ENCODE data around the gene ERICH6B.

Gene ERICH6B

DNA sequence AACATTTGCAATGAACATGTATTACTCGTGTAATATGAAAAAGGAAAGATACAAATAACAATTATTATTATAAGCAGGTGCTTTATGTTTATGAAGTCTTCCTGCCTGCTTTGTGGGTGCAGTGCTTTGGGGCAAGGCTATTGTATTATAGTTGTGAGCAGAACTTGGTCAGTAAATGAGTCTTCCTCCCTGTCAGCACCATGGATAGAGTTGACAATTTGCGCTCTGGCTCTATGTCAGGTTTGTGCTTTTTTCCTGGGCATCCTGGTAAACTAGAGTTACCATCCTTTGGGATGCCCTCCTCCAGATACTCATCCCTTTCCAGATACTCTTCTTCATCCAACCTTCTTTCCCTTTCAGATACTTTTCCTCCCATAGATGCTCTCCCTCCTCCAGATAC is 19.6 kb downstream of the ERICH6B start:
- H3K4me3 ChIP-seq (ENCODE audit: low read depth, low read length): no peak overlapping the region
- TF ChIP-seq, protein P1, sequence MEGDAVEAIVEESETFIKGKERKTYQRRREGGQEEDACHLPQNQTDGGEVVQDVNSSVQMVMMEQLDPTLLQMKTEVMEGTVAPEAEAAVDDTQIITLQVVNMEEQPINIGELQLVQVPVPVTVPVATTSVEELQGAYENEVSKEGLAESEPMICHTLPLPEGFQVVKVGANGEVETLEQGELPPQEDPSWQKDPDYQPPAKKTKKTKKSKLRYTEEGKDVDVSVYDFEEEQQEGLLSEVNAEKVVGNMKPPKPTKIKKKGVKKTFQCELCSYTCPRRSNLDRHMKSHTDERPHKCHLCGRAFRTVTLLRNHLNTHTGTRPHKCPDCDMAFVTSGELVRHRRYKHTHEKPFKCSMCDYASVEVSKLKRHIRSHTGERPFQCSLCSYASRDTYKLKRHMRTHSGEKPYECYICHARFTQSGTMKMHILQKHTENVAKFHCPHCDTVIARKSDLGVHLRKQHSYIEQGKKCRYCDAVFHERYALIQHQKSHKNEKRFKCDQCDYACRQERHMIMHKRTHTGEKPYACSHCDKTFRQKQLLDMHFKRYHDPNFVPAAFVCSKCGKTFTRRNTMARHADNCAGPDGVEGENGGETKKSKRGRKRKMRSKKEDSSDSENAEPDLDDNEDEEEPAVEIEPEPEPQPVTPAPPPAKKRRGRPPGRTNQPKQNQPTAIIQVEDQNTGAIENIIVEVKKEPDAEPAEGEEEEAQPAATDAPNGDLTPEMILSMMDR (IDR thresholded peaks at IDR 0.05; ENCODE audit: low read depth, low read length): no peak

DNA sequence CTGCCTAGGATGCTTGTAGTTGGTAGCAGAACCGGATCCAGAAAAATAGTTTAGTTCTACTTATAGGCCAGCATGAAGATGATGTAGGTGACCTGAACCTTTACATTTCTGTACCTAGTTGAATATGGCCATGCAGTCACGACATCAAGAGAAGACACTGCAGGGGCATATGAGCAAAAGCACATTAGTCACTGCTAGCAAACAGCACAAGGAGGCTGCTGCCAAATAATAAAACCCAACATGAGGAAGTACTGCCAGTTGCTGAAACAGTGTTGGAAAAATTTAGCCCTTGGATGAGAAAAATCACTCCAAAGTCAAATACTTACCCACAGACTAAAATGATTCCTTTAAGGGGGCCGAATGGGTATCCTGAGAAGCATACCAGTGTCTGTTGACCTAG is 20.8 kb downstream of the ERICH6B start:
- TF ChIP-seq, protein P1 (IDR thresholded peaks at IDR 0.05; ENCODE audit: low read depth, low read length): no peak
- no peak overlapping the region for H3K4me3 ChIP-seq (ENCODE audit: low read depth, low read length)

DNA sequence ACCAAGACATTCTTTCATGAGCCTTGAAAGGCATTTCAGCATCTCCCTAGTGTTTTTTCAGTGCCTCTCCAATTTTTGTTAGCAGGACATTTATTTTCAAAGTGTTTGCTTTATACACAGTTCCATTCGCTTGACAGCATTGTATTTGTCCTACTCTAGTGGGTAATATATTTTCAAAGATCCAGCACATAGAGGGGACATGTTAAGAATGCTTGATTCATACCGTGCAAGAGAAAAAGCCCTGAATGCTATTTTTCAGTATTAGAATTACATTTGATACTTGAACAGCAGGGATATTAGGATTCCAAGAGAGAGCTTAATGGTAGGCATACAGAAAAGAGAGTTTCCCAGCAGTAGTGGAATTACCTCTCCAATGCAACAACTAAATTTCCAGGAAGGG is 21.3 kb downstream of the ERICH6B start:
- no peak overlapping the region for H3K4me3 ChIP-seq (ENCODE audit: low read depth, low read length)
- TF ChIP-seq, protein P1 (IDR thresholded peaks at IDR 0.05; ENCODE audit: low read depth, low read length): no peak

DNA sequence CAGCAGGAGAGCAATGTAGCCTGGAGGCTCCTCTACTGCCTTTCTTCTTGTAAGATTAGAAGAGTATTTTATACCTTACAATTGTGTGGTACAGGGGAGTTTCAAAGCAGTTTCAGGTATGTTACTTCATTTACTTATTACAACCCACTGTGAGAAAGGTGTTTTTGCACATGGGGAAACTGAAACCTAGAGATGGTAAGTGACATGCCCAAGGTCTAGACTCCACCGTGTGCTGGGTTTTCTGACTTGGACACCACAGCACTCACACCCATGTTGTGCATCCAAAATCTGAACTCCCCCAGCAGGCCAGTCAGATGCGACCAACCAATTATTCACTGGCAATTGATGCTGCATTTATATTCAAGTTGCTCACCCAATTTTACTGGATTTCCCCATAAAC is 22.8 kb downstream of the ERICH6B start:
- TF ChIP-seq, protein P1 (IDR thresholded peaks at IDR 0.05; ENCODE audit: low read depth, low read length): no peak
- H3K4me3 ChIP-seq (ENCODE audit: low read depth, low read length): no peak overlapping the region

DNA sequence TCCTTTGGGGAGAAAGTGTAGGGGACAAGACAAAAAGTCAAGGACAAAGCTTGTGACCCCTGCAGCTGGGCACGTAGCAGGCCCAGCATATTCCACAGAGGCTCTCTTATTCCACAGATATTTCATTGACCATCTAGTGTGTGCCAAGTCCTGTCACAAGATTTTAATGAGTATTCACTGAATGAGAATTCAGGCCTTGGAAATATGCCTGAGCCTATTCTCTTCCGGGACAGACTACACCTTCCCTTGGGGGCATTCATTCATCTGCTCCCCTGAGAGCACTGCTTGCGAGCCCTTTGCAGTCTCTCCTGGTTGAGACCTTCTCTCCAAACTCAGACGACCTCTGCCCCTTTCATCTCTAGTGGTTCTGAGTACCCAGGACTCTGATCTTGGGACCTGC is 25.5 kb downstream of the ERICH6B start:
- TF ChIP-seq, protein P1 (IDR thresholded peaks at IDR 0.05; ENCODE audit: low read depth, low read length): no peak
- no peak overlapping the region for H3K4me3 ChIP-seq (ENCODE audit: low read depth, low read length)

DNA sequence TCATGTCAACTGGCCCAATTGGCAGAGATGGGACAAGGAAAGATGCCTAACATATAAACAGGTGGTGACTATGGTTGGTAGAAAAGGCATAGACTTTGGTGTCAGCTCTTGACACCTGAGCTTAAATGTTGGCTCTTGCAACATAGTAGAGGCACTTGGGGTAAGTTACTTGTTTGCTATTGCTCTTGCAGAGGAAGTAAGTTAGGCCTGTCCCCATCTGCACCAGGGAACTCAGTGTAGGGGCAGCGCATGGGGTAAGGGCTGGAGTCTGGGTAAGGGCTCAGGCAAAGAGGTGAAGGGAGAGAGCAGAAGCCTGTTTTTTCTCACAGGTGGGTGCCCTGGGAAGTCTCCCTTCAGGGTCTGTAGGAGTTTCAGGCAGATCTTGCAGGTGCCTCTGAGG is 27.6 kb downstream of the ERICH6B start:
- H3K4me3 ChIP-seq (ENCODE audit: low read depth, low read length): no peak overlapping the region
- TF ChIP-seq, protein P1 (IDR thresholded peaks at IDR 0.05; ENCODE audit: low read depth, low read length): no peak

DNA sequence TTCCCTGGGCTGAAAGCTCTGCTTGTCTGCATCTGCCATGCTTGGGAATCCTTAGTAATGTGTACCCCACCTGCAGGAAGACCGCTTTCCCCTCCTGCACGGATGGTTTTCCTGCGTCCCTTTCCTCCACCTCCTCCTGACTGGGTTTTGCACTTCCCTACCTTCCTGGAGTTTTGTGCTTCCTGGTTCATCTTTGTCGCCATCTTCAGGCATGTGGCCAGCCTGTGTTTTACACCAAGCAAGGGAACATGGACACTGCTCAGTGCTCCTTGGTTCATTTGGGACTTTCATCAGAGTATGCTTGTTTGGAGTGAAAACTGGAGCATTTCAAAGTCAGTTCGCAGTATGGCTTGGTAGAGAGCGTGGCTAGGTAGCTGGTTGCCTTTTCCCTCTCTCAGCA is 30.7 kb downstream of the ERICH6B start:
- H3K4me3 ChIP-seq (ENCODE audit: low read depth, low read length): no peak overlapping the region
- TF ChIP-seq, protein P1 (IDR thresholded peaks at IDR 0.05; ENCODE audit: low read depth, low read length): peak; percentile 17; the same call in 1 of the 2 replicates
